KMS-11 (cell line): ENCODE data around the gene C4orf50.

Experiments
- H2AFZ ChIP-seq: fragments of 200-600 bp; sonication (generic); 2 replicates; pipeline ENCODE4 v1.6.1; 2016; ENCODE audit warnings: antibody characterized with exemption, mixed run types, low read depth
- H3K27ac ChIP-seq: fragments of 200-600 bp; sonication (generic); 2 replicates; pipeline ENCODE4 v1.6.1; 2016; ENCODE audit warnings: mild to moderate bottlenecking, mixed run types
- H3K27me3 ChIP-seq: fragments of 200-600 bp; sonication (generic); 2 replicates; pipeline ENCODE4 v1.6.1; 2017; ENCODE audit warnings: mild to moderate bottlenecking, low read depth, mixed run types, moderate library complexity; ENCODE audit not compliant: insufficient read depth
- H3K36me3 ChIP-seq: fragments of 200-600 bp; sonication (generic); 2 replicates; pipeline ENCODE4 v1.6.1; 2017; ENCODE audit warnings: mild to moderate bottlenecking, mixed run types; ENCODE audit not compliant: insufficient read depth
- H3K4me1 ChIP-seq: fragments of 200-600 bp; sonication (generic); 2 replicates; pipeline ENCODE4 v1.6.1; 2016; ENCODE audit warnings: mild to moderate bottlenecking, low read depth, mixed run types; ENCODE audit not compliant: poor library complexity, severe bottlenecking
- H3K4me2 ChIP-seq: fragments of 200-600 bp; sonication (generic); 2 replicates; pipeline ENCODE4 v1.7.0; 2016; ENCODE audit warnings: mild to moderate bottlenecking, mixed run types
- H3K4me3 ChIP-seq: fragments of 200-600 bp; sonication (generic); IDR thresholded peaks from 2 replicates; pipeline ENCODE4 v1.6.1; 2017; ENCODE audit warnings: low read depth, low read length, mixed read lengths; ENCODE audit not compliant: insufficient read depth
- H3K79me2 ChIP-seq: fragments of 200-600 bp; sonication (generic); 2 replicates; pipeline ENCODE4 v1.6.1; 2016; ENCODE audit warnings: low read depth, mixed run types; ENCODE audit not compliant: insufficient read depth
- H3K9ac ChIP-seq: fragments of 200-600 bp; sonication (generic); 2 replicates; pipeline ENCODE4 v1.6.1; 2016; ENCODE audit warnings: mild to moderate bottlenecking, mixed run types
- H4K20me1 ChIP-seq: fragments of 200-600 bp; sonication (generic); 2 replicates; pipeline ENCODE4 v1.6.1; 2016; ENCODE audit warnings: mild to moderate bottlenecking, mixed run types; ENCODE audit not compliant: insufficient read depth
- CTCF ChIP-seq: fragments of 200-600 bp; sonication (generic); conservative IDR thresholded peaks from 2 replicates; pipeline ENCODE4 v1.6.1; 2017; ENCODE audit warnings: low read depth, mild to moderate bottlenecking, antibody characterized with exemption, low read length, moderate library complexity, mixed read lengths

C4orf50 gene

GRCh38 chr4:5900844-5901243 is 117.4 kb downstream of the C4orf50 start:
- no peak overlapping the region for H3K27ac ChIP-seq
- no peaks in the 10 kb centered on the region for H4K20me1 ChIP-seq
- no peak overlapping the region for H3K4me2 ChIP-seq
- H2AFZ ChIP-seq: no peak overlapping the region
- no peak overlapping the region for H3K4me3 ChIP-seq
- no peak overlapping the region for H3K9ac ChIP-seq
- no peaks in the 10 kb centered on the region for H3K4me1 ChIP-seq
- H3K27me3 ChIP-seq: no peaks in the 10 kb centered on the region
- no peaks in the 10 kb centered on the region for H3K36me3 ChIP-seq
- no peak for TF ChIP-seq CTCF
- H3K79me2 ChIP-seq: no peaks in the 10 kb centered on the region

GRCh38 chr4:5899881-5900280 is 118.3 kb downstream of the C4orf50 start:
- Histone ChIP-seq H3K4me1 (no peaks in the 10 kb centered on the region), H3K79me2 (no peaks in the 10 kb centered on the region), H4K20me1 (no peaks in the 10 kb centered on the region), H3K4me3 (no peak overlapping the region), H2AFZ (no peak overlapping the region), H3K36me3 (no peaks in the 10 kb centered on the region), H3K4me2 (no peak overlapping the region), H3K9ac (no peak overlapping the region), H3K27ac (no peak overlapping the region), H3K27me3 (no peaks in the 10 kb centered on the region)
- TF ChIP-seq CTCF: no peak

- H3K9ac ChIP-seq: no peak overlapping the region
- H3K79me2 ChIP-seq: no peaks in the 10 kb centered on the region
- no peak overlapping the region for H3K4me3 ChIP-seq
- no peak for TF ChIP-seq CTCF
- no peaks in the 10 kb centered on the region for H3K27me3 ChIP-seq
- H3K27ac ChIP-seq: no peak overlapping the region
- no peak overlapping the region for H3K4me2 ChIP-seq
- H3K36me3 ChIP-seq: no peaks in the 10 kb centered on the region
- no peaks in the 10 kb centered on the region for H3K4me1 ChIP-seq
- no peak overlapping the region for H2AFZ ChIP-seq
- no peaks in the 10 kb centered on the region for H4K20me1 ChIP-seq
Observed at GRCh38 chr4:5899396-5899795, 118.8 kb downstream of the C4orf50 start.

- H4K20me1 ChIP-seq: no peaks in the 10 kb centered on the region
- H2AFZ ChIP-seq: no peak overlapping the region
- no peak overlapping the region for H3K4me2 ChIP-seq
- no peak for TF ChIP-seq CTCF
- H3K4me3 ChIP-seq: no peak overlapping the region
- H3K4me1 ChIP-seq: no peaks in the 10 kb centered on the region
- H3K27ac ChIP-seq: no peak overlapping the region
- H3K36me3 ChIP-seq: no peaks in the 10 kb centered on the region
- no peak overlapping the region for H3K9ac ChIP-seq
- no peaks in the 10 kb centered on the region for H3K79me2 ChIP-seq
- H3K27me3 ChIP-seq: no peaks in the 10 kb centered on the region
Observed at GRCh38 chr4:5897674-5898073, 120.6 kb downstream of the C4orf50 start.

GRCh38 chr4:5895287-5895686 is 122.9 kb downstream of the C4orf50 start:
- Histone ChIP-seq H3K79me2 (no peaks in the 10 kb centered on the region), H3K36me3 (no peaks in the 10 kb centered on the region), H3K4me3 (no peak overlapping the region), H3K4me1 (no peaks in the 10 kb centered on the region), H3K4me2 (no peak overlapping the region), H3K9ac (no peak overlapping the region), H3K27me3 (no peaks in the 10 kb centered on the region), H2AFZ (no peak overlapping the region), H4K20me1 (no peaks in the 10 kb centered on the region), H3K27ac (no peak overlapping the region)
- TF ChIP-seq CTCF: no peak
